Mucosa of descending colon (tissue), 3 donors: Measurements from ENCODE around the gene LIMK2. TPM values are rescaled to one million over a fixed set of nuclear protein-coding genes. Genes with fewer than 3 reads are reported as not detected.

ENCODE experiments used
- ATAC-seq: fragments of 200-7000 bp; cut with Tn5 transposase; one replicate; pipeline ENCODE4 v1.9.1; 2020; ENCODE audit warnings: mild to moderate bottlenecking, moderate library complexity
- DNase-seq, 3 donors: peaks; one replicate each; pipeline ENCODE4 v3.0.0-alpha.2; 2020
- H3K36me3 ChIP-seq: fragments of 200-600 bp; one replicate; pipeline ENCODE4 v1.8.0; 2021; ENCODE audit warnings: low read depth, mild to moderate bottlenecking
- H3K4me1 ChIP-seq: fragments of 200-600 bp; one replicate; pipeline ENCODE4 v1.8.0; 2021; ENCODE audit warnings: low read depth, mild to moderate bottlenecking
- H3K4me3 ChIP-seq: fragments of 200-600 bp; one replicate; pipeline ENCODE4 v1.8.0; 2021; ENCODE audit warnings: mild to moderate bottlenecking
- H3K9me3 ChIP-seq: fragments of 200-600 bp; one replicate; pipeline ENCODE4 v1.8.0; 2021; ENCODE audit warnings: mild to moderate bottlenecking
- intact Hi-C, 2 donors: fragments of 100-400 bp; cut with DNase I in 1 of 2; cut with micrococcal nuclease in 1 of 2; formaldehyde crosslinking; loops; one replicate each; pipeline versions ENCODE4 v1.11.0 to v1.11.1; 2022; cut with DNase I, micrococcal nuclease
- total RNA-seq, 3 donors: library from RNA; stranded (reverse); fragmentation: NEBNext Ultra II Directional in 2 of 3; extraction: Animal tissue kit (Norgen Biotek cat#: 25700) in 2 of 3; gene quantifications; one replicate each; pipeline versions ENCODE4 v1.2.1 to v1.2.4, GENCODE V29; 2021 to 2023
- TF ChIP-seq, protein P1 (sequence below): fragments of 200-600 bp; IDR thresholded peaks from one replicate; pipeline ENCODE4 v1.8.0; 2022; ENCODE audit warnings: antibody characterized with exemption, mild to moderate bottlenecking
- donor health status: DM: no; HTN: no; CAD: no; lungs with moderate emphysema.
- donor health status: DM: no; HTN: no; CAD: no.
- donor health status: DM: no; HTN: yes; CAD: no.

Gene LIMK2
- total RNA-seq, 3 donors from 2014 or later, result 76.7 to 137 (median 120) TPM

DNA sequence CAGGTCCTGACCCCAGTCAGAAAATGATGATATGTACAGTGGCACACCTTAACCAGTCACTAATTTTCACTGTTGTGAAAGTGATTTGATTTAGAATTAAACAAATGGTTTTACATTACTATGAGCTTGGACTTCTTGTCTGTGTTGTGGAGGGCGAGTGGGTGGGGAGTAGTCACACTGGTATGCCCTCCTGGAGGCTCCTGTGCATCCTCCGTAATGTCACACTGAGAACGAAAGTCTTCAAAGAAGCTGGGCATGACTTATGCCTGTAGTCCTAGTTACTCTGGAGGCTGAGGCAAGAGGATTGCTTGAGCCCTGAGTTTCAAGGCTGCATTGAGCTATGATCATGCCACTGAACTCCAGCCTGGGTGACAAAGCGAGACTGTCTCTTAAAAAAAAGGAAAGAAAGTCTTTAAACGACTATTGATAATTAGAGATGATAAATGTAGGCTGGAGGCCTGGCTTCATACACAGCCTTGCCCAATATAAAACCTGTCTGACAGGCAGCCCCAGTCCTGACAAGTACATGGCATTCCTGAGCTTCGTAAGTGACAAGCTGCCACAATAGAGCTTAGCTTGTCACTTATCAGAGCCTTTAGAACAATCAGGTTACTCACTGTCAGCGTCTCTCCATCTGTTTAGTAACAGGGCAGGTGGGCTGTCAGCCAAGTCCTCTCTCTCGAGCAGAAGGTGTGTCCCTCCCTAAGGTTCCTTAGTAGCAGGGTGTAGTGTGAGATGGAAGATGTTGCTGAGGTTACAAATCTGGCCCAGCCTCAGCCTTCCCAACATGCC is 5.0 kb upstream of the LIMK2 start:
- no peak overlapping the region for H3K4me3 ChIP-seq
- peaks cover 27% of the 10 kb centered on the region for H3K4me1 ChIP-seq
- intact Hi-C loops, result no loop called here
- DNase-seq (peak; percentile 71 to 79 (median 72)), ATAC-seq (peak; percentile 39)
- H3K36me3 ChIP-seq, result no peaks in the 10 kb centered on the region
- no peaks in the 10 kb centered on the region for H3K9me3 ChIP-seq
- TF ChIP-seq, protein P1, sequence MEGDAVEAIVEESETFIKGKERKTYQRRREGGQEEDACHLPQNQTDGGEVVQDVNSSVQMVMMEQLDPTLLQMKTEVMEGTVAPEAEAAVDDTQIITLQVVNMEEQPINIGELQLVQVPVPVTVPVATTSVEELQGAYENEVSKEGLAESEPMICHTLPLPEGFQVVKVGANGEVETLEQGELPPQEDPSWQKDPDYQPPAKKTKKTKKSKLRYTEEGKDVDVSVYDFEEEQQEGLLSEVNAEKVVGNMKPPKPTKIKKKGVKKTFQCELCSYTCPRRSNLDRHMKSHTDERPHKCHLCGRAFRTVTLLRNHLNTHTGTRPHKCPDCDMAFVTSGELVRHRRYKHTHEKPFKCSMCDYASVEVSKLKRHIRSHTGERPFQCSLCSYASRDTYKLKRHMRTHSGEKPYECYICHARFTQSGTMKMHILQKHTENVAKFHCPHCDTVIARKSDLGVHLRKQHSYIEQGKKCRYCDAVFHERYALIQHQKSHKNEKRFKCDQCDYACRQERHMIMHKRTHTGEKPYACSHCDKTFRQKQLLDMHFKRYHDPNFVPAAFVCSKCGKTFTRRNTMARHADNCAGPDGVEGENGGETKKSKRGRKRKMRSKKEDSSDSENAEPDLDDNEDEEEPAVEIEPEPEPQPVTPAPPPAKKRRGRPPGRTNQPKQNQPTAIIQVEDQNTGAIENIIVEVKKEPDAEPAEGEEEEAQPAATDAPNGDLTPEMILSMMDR, result no peak

GRCh38 chr22:31210556-31211421 is 1.3 kb upstream of the LIMK2 start:
- TF ChIP-seq, protein P1, result no peak
- ATAC-seq (peak; percentile 45), DNase-seq (no peak)
- Histone ChIP-seq H3K4me1 (peaks cover 23% of the 10 kb centered on the region), H3K4me3 (no peak overlapping the region), H3K36me3 (no peaks in the 10 kb centered on the region), H3K9me3 (no peaks in the 10 kb centered on the region)
- intact Hi-C loops, result no loop called here

GRCh38 chr22:31211482-31211861 is 626 bp upstream of the LIMK2 start:
- Histone ChIP-seq H3K36me3 (no peaks in the 10 kb centered on the region), H3K4me1 (peaks cover 29% of the 10 kb centered on the region), H3K4me3 (no peak overlapping the region), H3K9me3 (no peaks in the 10 kb centered on the region)
- no peak for ATAC-seq
- TF ChIP-seq, protein P1, result no peak
- no peak for DNase-seq
- intact Hi-C loops, result no loop called here

DNA sequence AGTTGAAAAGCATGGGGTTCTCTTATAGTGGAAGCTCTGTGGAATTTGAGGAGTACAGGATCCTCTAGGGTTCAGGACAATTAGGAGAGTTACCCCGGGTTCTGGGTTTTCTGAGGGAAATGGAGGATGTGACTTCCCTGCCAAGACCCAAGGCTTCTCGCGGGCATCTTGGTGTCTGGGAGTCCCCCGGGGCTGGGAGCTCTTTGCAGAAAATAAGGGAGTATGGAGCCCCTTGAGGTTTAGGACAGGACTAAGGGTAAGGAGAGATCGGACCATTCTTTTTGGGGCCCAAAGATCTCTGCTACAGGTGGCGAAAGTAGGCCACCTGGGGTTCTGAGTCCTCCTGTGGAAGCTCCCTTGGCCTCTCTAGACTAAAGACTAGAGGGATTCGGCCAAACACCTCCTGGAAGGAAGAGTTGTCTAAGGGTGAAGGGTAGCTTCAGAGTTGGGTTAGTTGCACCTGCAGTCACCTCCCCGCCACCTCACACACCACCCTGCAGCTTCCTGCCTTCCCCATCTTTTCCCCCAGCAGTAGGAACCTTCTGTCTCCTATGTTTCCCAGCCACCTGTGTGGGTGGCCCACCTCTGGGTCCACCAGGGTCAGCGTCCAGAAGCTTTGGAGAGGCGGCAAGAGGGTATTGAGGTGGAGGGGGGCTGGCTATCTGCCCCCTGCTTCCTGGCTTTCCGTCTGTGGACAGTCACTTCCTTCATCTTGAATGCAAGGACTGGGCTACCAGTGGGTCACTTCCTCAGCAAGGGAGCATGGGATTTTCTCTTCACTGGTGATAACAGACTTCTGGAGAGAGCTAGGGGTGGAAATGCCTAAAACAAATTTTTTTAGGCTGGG is 908 bp downstream of the LIMK2 start:
- Histone ChIP-seq H3K4me3 (peak overlapping the region; percentile 51), H3K36me3 (no peaks in the 10 kb centered on the region), H3K4me1 (peaks cover 27% of the 10 kb centered on the region), H3K9me3 (no peaks in the 10 kb centered on the region)
- DNase-seq (peak in 1 of 3 donors; percentile 47), ATAC-seq (no peak)
- intact Hi-C loops, result no loop called here
- TF ChIP-seq, protein P1, result no peak

- ATAC-seq, result peak; percentile 26
- no peak for DNase-seq
- intact Hi-C loops, result no loop called here
- H3K4me1 ChIP-seq, result peaks cover 42% of the 10 kb centered on the region
- TF ChIP-seq, protein P1, result no peak
- H3K36me3 ChIP-seq, result no peaks in the 10 kb centered on the region
- H3K9me3 ChIP-seq, result no peaks in the 10 kb centered on the region
- H3K4me3 ChIP-seq, result no peak overlapping the region
Measured at GRCh38 chr22:31215018-31215535, 3.0 kb downstream of the LIMK2 start.
